NT2/D1 (cell line): Measurements from ENCODE around the gene PLXNA3.

Source experiments
- DNase-seq: peaks from one replicate; pipeline ENCODE4 v3.0.0-alpha.2; 2011; ENCODE audit warnings: low read depth, low spot score
- H3K27me3 ChIP-seq: 2 replicates; pipeline ENCODE4 v1.6.0; 2011; ENCODE audit warnings: mild to moderate bottlenecking; ENCODE audit not compliant: insufficient read length, insufficient read depth
- H3K36me3 ChIP-seq: 2 replicates; pipeline ENCODE4 v1.6.1; 2011; ENCODE audit warnings: mild to moderate bottlenecking, low read length, mixed read lengths; ENCODE audit not compliant: insufficient read depth, insufficient read length
- H3K4me1 ChIP-seq: 2 replicates; pipeline ENCODE4 v1.5.1; 2011; ENCODE audit not compliant: insufficient read depth, insufficient read length
- H3K4me3 ChIP-seq: 2 replicates; pipeline ENCODE4 v1.5.1; 2011; ENCODE audit warnings: low read depth; ENCODE audit not compliant: insufficient read length
- H3K9ac ChIP-seq: 2 replicates; pipeline ENCODE4 v1.6.0; 2011; ENCODE audit warnings: low read depth; ENCODE audit not compliant: insufficient read length
- H3K9me3 ChIP-seq: 2 replicates; pipeline ENCODE4 v1.5.1; 2011; ENCODE audit warnings: mild to moderate bottlenecking, low read length; ENCODE audit not compliant: insufficient read depth
- SUZ12 ChIP-seq: IDR thresholded peaks from 2 replicates; pipeline ENCODE4 v1.6.1; 2011; ENCODE audit not compliant: insufficient read length, insufficient read depth; ENCODE audit errors: extremely low read depth
- YY1 ChIP-seq: IDR thresholded peaks from 2 replicates; pipeline ENCODE4 v1.6.1; 2011; ENCODE audit not compliant: insufficient read length, insufficient read depth
- ZNF274 ChIP-seq: IDR thresholded peaks from 2 replicates; pipeline ENCODE4 v1.6.1; 2011; ENCODE audit warnings: mild to moderate bottlenecking, low read depth, low read length

The PLXNA3 gene

GRCh38 chrX:154481911-154482601, 24.0 kb downstream of the PLXNA3 start:
- TF ChIP-seq ZNF274 = no peak
- TF ChIP-seq YY1 = no peak
- TF ChIP-seq SUZ12 = no peak
- Histone ChIP-seq H3K36me3 (peaks cover 21% of the 10 kb centered on the region), H3K4me1 (no peaks in the 10 kb centered on the region), H3K9ac (no peak overlapping the region), H3K4me3 (no peak overlapping the region), H3K9me3 (no peaks in the 10 kb centered on the region), H3K27me3 (no peaks in the 10 kb centered on the region)
- no peak for DNase-seq

DNA sequence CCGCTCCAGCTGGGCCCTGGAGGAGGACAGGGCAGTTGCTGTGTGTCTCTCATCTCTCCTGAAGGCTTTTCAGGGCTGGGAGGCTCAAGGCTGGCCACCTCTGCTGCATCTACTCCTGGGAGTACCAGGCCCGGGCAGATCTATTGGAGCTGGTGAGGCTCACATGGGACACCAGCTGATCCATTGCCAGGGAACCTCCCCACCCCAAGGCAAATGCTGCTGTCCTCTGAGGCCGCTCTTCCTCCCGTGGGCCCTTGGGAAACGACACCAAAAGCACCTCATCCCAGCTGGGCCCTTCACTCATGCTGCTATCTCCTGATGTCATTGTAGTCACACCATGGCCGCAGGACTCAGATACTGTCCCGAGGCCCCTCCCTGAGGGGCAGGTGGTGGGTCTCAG, 24.7 kb downstream of the PLXNA3 start:
- H3K36me3 ChIP-seq = peaks cover 25% of the 10 kb centered on the region
- H3K9ac ChIP-seq = no peak overlapping the region
- no peak overlapping the region for H3K4me3 ChIP-seq
- H3K9me3 ChIP-seq = no peaks in the 10 kb centered on the region
- TF ChIP-seq YY1 = no peak
- no peaks in the 10 kb centered on the region for H3K27me3 ChIP-seq
- H3K4me1 ChIP-seq = no peaks in the 10 kb centered on the region
- DNase-seq = no peak

DNA sequence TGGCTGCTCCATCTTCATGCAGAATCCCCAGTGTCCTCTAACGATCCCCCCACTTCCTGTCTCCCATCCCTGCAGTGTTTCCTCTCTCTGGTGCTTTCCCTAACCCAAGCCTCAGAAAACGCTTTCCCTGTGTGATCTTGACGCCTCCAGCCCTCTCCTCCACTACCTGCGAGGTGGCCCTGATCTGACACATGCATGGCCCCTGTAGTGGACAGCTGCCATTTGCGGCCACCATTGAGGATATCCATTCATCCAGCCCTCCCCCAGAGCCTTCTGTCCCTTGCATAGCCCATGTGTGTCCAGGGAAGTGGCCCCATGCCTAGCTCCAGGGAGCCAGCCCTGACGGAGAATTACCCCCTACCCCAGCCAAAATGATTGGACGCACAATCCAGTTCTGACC, 25.2 kb downstream of the PLXNA3 start:
- Histone ChIP-seq H3K36me3 (peaks cover 26% of the 10 kb centered on the region), H3K9me3 (no peaks in the 10 kb centered on the region), H3K4me3 (no peak overlapping the region), H3K4me1 (no peaks in the 10 kb centered on the region), H3K27me3 (no peaks in the 10 kb centered on the region), H3K9ac (no peak overlapping the region)
- no peak for DNase-seq
- TF ChIP-seq SUZ12 = no peak
- TF ChIP-seq YY1 = no peak
- no peak for TF ChIP-seq ZNF274

- DNase-seq = no peak
- Histone ChIP-seq H3K4me3 (no peak overlapping the region), H3K9ac (no peak overlapping the region), H3K36me3 (peaks cover 29% of the 10 kb centered on the region), H3K9me3 (no peaks in the 10 kb centered on the region), H3K27me3 (no peaks in the 10 kb centered on the region), H3K4me1 (no peaks in the 10 kb centered on the region)
- no peak for TF ChIP-seq SUZ12
- no peak for TF ChIP-seq ZNF274
- TF ChIP-seq YY1 = no peak
These were observed 26.4 kb downstream of the PLXNA3 start for GRCh38 chrX:154484255-154485149.

- Histone ChIP-seq H3K27me3 (no peaks in the 10 kb centered on the region), H3K4me3 (peak overlapping the region; percentile 46), H3K9me3 (no peaks in the 10 kb centered on the region), H3K36me3 (peaks cover 29% of the 10 kb centered on the region), H3K4me1 (no peaks in the 10 kb centered on the region), H3K9ac (peak overlapping the region; percentile 70)
- DNase-seq = no peak
- TF ChIP-seq ZNF274 (no peak), YY1 (no peak), SUZ12 (no peak)
These were observed 27.3 kb downstream of the PLXNA3 start for GRCh38 chrX:154485150-154486051.

DNA sequence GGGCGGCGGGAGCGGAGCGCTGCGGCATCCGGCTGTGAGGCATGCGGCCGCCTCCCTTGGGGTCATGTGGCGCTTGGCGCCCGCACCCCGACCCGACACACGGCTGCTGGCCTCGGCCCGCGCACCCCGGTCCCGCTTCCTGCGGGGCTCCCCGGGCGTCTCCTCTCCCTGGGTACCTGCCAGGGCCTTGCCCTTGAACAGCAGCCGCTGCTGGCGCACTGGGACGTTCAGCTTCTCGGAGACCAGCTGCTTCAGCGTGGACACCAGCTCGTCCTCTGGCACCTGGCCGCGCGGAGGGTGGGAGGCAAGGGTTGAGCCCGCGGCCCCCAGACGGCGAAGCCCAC, 27.9 kb downstream of the PLXNA3 start:
- no peaks in the 10 kb centered on the region for H3K4me1 ChIP-seq

More for the DNA sequence above, 27.9 kb downstream of the PLXNA3 start:
- no peaks in the 10 kb centered on the region for H3K27me3 ChIP-seq
- DNase-seq = no peak
- peak overlapping the region; percentile 46 for H3K4me3 ChIP-seq
- TF ChIP-seq SUZ12 (no peak), ZNF274 (no peak), YY1 (no peak)
- H3K9ac ChIP-seq = peak overlapping the region; percentile 70
- peaks cover 29% of the 10 kb centered on the region for H3K36me3 ChIP-seq
- no peaks in the 10 kb centered on the region for H3K9me3 ChIP-seq
